T-helper 17 cell (primary cell): ENCODE measurements around the gene GRID2. TPM values are rescaled to one million over a fixed set of nuclear protein-coding genes. Genes with fewer than 3 reads are reported as not detected.

ENCODE experiments used
- ATAC-seq: fragments of 150-1000 bp; cut with Tn5 transposase; 2 replicates; pipeline ENCODE4 v1.10.0; 2021; ENCODE audit warnings: mild to moderate bottlenecking, moderate library complexity
- DNase-seq, 3 donors: peaks; one replicate each; pipeline versions ENCODE4 v3.0.0 to v3.0.0-alpha.2; 2020 to 2021
- H3K9me3 ChIP-seq: one replicate; pipeline ENCODE4 v1.7.0; 2013; ENCODE audit warnings: low read length, mild to moderate bottlenecking; ENCODE audit not compliant: control insufficient read depth, poor library complexity, severe bottlenecking
- H3K27ac Mint-ChIP-seq: one replicate; pipeline ENCODE4 v1.8.0; 2022; ENCODE audit warnings: mild to moderate bottlenecking, moderate library complexity, mixed read lengths
- H3K27me3 Mint-ChIP-seq: one replicate; pipeline ENCODE4 v1.8.0; 2022; ENCODE audit warnings: mixed read lengths
- H3K36me3 Mint-ChIP-seq: one replicate; pipeline ENCODE4 v1.8.0; 2022; ENCODE audit warnings: low read depth, mixed read lengths
- H3K4me1 Mint-ChIP-seq: one replicate; pipeline ENCODE4 v1.8.0; 2022; ENCODE audit warnings: mild to moderate bottlenecking, mixed read lengths
- H3K4me3 Mint-ChIP-seq: one replicate; pipeline ENCODE4 v1.8.0; 2022; ENCODE audit warnings: mild to moderate bottlenecking, moderate library complexity, mixed read lengths
- total RNA-seq, 4 donors: library from RNA in 2 of 4; stranded (reverse) in 2 of 4; gene quantifications; one replicate each; pipeline ENCODE4 v1.2.3 and lab custom pipeline; 2022 to 2026

GRID2 gene
- total RNA-seq, 2 donors from 2014 or later, result not detected

GRCh38 chr4:92328095-92328494 lies 24.3 kb downstream of the GRID2 start:
- no peaks in the 10 kb centered on the region for H3K27me3 Mint-ChIP-seq
- H3K36me3 Mint-ChIP-seq, result no peaks in the 10 kb centered on the region
- H3K4me3 Mint-ChIP-seq, result no peak overlapping the region
- ATAC-seq, result no peak
- no peaks in the 10 kb centered on the region for H3K9me3 ChIP-seq
- no peaks in the 10 kb centered on the region for H3K4me1 Mint-ChIP-seq
- no peak overlapping the region for H3K27ac Mint-ChIP-seq
- DNase-seq, result no peak

GRCh38 chr4:92333016-92333415 lies 29.2 kb downstream of the GRID2 start:
- Mint-ChIP-seq H3K4me1 (no peaks in the 10 kb centered on the region), H3K27ac (no peak overlapping the region), H3K4me3 (no peak overlapping the region)

GRCh38 chr4:92334716-92335350 lies 31.1 kb downstream of the GRID2 start:
- Mint-ChIP-seq H3K4me3 (no peak overlapping the region), H3K4me1 (no peaks in the 10 kb centered on the region), H3K36me3 (no peaks in the 10 kb centered on the region), H3K27ac (no peak overlapping the region), H3K27me3 (no peaks in the 10 kb centered on the region)
- DNase-seq (no peak), ATAC-seq (no peak)
- no peaks in the 10 kb centered on the region for H3K9me3 ChIP-seq

More at GRCh38 chr4:92333016-92333415, 29.2 kb downstream of the GRID2 start:
- no peak for DNase-seq
- H3K9me3 ChIP-seq, result no peaks in the 10 kb centered on the region
- ATAC-seq, result no peak
- H3K27me3 Mint-ChIP-seq, result no peaks in the 10 kb centered on the region
- H3K36me3 Mint-ChIP-seq, result no peaks in the 10 kb centered on the region

GRCh38 chr4:92339676-92340075 lies 35.9 kb downstream of the GRID2 start:
- Mint-ChIP-seq H3K27ac (no peak overlapping the region), H3K27me3 (no peaks in the 10 kb centered on the region), H3K4me3 (no peak overlapping the region), H3K36me3 (no peaks in the 10 kb centered on the region), H3K4me1 (no peaks in the 10 kb centered on the region)
- ATAC-seq (no peak), DNase-seq (no peak)
- H3K9me3 ChIP-seq, result no peaks in the 10 kb centered on the region

- no peak overlapping the region for H3K4me3 Mint-ChIP-seq
- H3K27ac Mint-ChIP-seq, result no peak overlapping the region
- no peaks in the 10 kb centered on the region for H3K27me3 Mint-ChIP-seq
- H3K4me1 Mint-ChIP-seq, result no peaks in the 10 kb centered on the region
- no peak for DNase-seq
- H3K36me3 Mint-ChIP-seq, result no peaks in the 10 kb centered on the region
- no peaks in the 10 kb centered on the region for H3K9me3 ChIP-seq
- ATAC-seq, result no peak
These were observed 40.5 kb downstream of the GRID2 start for GRCh38 chr4:92344216-92344615.

- H3K9me3 ChIP-seq, result peaks cover 3% of the 10 kb centered on the region
- no peak for DNase-seq
- Mint-ChIP-seq H3K36me3 (no peaks in the 10 kb centered on the region), H3K27ac (no peak overlapping the region), H3K4me1 (no peaks in the 10 kb centered on the region), H3K27me3 (no peaks in the 10 kb centered on the region), H3K4me3 (no peak overlapping the region)
- ATAC-seq, result no peak
These were observed 42.5 kb downstream of the GRID2 start for GRCh38 chr4:92346289-92346688.

- H3K9me3 ChIP-seq, result no peaks in the 10 kb centered on the region
- no peak for ATAC-seq
These were observed 54.2 kb downstream of the GRID2 start for GRCh38 chr4:92357966-92358365.

GRCh38 chr4:92359491-92359890 lies 55.7 kb downstream of the GRID2 start:
- DNase-seq, result no peak
- no peak for ATAC-seq
- no peak overlapping the region for H3K27ac Mint-ChIP-seq
- no peak overlapping the region for H3K4me3 Mint-ChIP-seq
- no peaks in the 10 kb centered on the region for H3K36me3 Mint-ChIP-seq
- no peaks in the 10 kb centered on the region for H3K9me3 ChIP-seq
- no peaks in the 10 kb centered on the region for H3K4me1 Mint-ChIP-seq
- no peaks in the 10 kb centered on the region for H3K27me3 Mint-ChIP-seq

More at GRCh38 chr4:92357966-92358365, 54.2 kb downstream of the GRID2 start:
- DNase-seq, result no peak
- no peak overlapping the region for H3K4me3 Mint-ChIP-seq
- H3K4me1 Mint-ChIP-seq, result no peaks in the 10 kb centered on the region
- no peaks in the 10 kb centered on the region for H3K36me3 Mint-ChIP-seq
- H3K27me3 Mint-ChIP-seq, result no peaks in the 10 kb centered on the region
- no peak overlapping the region for H3K27ac Mint-ChIP-seq

- H3K36me3 Mint-ChIP-seq, result no peaks in the 10 kb centered on the region
- H3K27me3 Mint-ChIP-seq, result no peaks in the 10 kb centered on the region
These were observed 58.3 kb downstream of the GRID2 start for GRCh38 chr4:92362028-92362427.

GRCh38 chr4:92368653-92369052 lies 64.9 kb downstream of the GRID2 start:
- no peak overlapping the region for H3K4me3 Mint-ChIP-seq
- no peaks in the 10 kb centered on the region for H3K36me3 Mint-ChIP-seq
- H3K4me1 Mint-ChIP-seq, result no peaks in the 10 kb centered on the region
- ATAC-seq (no peak), DNase-seq (no peak)
- no peaks in the 10 kb centered on the region for H3K27me3 Mint-ChIP-seq
- H3K9me3 ChIP-seq, result no peaks in the 10 kb centered on the region
- no peak overlapping the region for H3K27ac Mint-ChIP-seq

More at GRCh38 chr4:92362028-92362427, 58.3 kb downstream of the GRID2 start:
- no peak overlapping the region for H3K27ac Mint-ChIP-seq
- DNase-seq (no peak), ATAC-seq (no peak)
- no peak overlapping the region for H3K4me3 Mint-ChIP-seq
- H3K4me1 Mint-ChIP-seq, result no peaks in the 10 kb centered on the region
- no peaks in the 10 kb centered on the region for H3K9me3 ChIP-seq

GRCh38 chr4:92381616-92382015 lies 77.8 kb downstream of the GRID2 start:
- no peak for ATAC-seq
- H3K4me3 Mint-ChIP-seq, result no peak overlapping the region
- no peaks in the 10 kb centered on the region for H3K4me1 Mint-ChIP-seq
- DNase-seq, result no peak
- H3K36me3 Mint-ChIP-seq, result no peaks in the 10 kb centered on the region
- H3K27me3 Mint-ChIP-seq, result no peaks in the 10 kb centered on the region
- no peaks in the 10 kb centered on the region for H3K9me3 ChIP-seq
- no peak overlapping the region for H3K27ac Mint-ChIP-seq

GRCh38 chr4:92382128-92382527 lies 78.4 kb downstream of the GRID2 start:
- no peaks in the 10 kb centered on the region for H3K36me3 Mint-ChIP-seq
- no peak for ATAC-seq
- no peaks in the 10 kb centered on the region for H3K9me3 ChIP-seq
- H3K27ac Mint-ChIP-seq, result no peak overlapping the region
- DNase-seq, result no peak
- H3K4me1 Mint-ChIP-seq, result no peaks in the 10 kb centered on the region
- H3K27me3 Mint-ChIP-seq, result no peaks in the 10 kb centered on the region
- H3K4me3 Mint-ChIP-seq, result no peak overlapping the region

GRCh38 chr4:92387459-92388069 lies 83.8 kb downstream of the GRID2 start:
- no peaks in the 10 kb centered on the region for H3K27me3 Mint-ChIP-seq
- H3K27ac Mint-ChIP-seq, result no peak overlapping the region
- H3K4me3 Mint-ChIP-seq, result no peak overlapping the region
- DNase-seq (no peak), ATAC-seq (no peak)
- no peaks in the 10 kb centered on the region for H3K9me3 ChIP-seq
- no peaks in the 10 kb centered on the region for H3K4me1 Mint-ChIP-seq
- H3K36me3 Mint-ChIP-seq, result no peaks in the 10 kb centered on the region

- DNase-seq (no peak), ATAC-seq (no peak)
- H3K4me1 Mint-ChIP-seq, result peaks cover 2% of the 10 kb centered on the region
- no peak overlapping the region for H3K27ac Mint-ChIP-seq
- H3K4me3 Mint-ChIP-seq, result no peak overlapping the region
- H3K9me3 ChIP-seq, result no peaks in the 10 kb centered on the region
- H3K36me3 Mint-ChIP-seq, result no peaks in the 10 kb centered on the region
- H3K27me3 Mint-ChIP-seq, result no peaks in the 10 kb centered on the region
These were observed 95.3 kb downstream of the GRID2 start for GRCh38 chr4:92399032-92399431.
